GM13976 (cell line): ENCODE measurements around the gene RPS24.

Experiments
- DNase-seq: peaks from one replicate; pipeline ENCODE4 v3.0.0; 2012; ENCODE audit warnings: low spot score
- in situ Hi-C: fragments of 300-500 bp; cut with MboI; formaldehyde crosslinking; loops from one replicate; pipeline ENCODE4 v1.12.0; 2022; ENCODE audit warnings: low sequenced_read_pairs, mixed read lengths, inconsistent platforms; ENCODE audit not compliant: unreplicated experiment
- TF ChIP-seq, protein P1 (sequence below): IDR thresholded peaks from 2 replicates; pipeline ENCODE4 v1.5.1; 2012; ENCODE audit warnings: borderline replicate concordance, mild to moderate bottlenecking; ENCODE audit not compliant: insufficient read depth; ENCODE audit errors: extremely low read depth, missing control alignments, control extremely low read depth

Gene RPS24

GRCh38 chr10:78082636-78083035 is 49.0 kb downstream of the RPS24 start:
- in situ Hi-C loops = no loop called here
- TF ChIP-seq, protein P1, sequence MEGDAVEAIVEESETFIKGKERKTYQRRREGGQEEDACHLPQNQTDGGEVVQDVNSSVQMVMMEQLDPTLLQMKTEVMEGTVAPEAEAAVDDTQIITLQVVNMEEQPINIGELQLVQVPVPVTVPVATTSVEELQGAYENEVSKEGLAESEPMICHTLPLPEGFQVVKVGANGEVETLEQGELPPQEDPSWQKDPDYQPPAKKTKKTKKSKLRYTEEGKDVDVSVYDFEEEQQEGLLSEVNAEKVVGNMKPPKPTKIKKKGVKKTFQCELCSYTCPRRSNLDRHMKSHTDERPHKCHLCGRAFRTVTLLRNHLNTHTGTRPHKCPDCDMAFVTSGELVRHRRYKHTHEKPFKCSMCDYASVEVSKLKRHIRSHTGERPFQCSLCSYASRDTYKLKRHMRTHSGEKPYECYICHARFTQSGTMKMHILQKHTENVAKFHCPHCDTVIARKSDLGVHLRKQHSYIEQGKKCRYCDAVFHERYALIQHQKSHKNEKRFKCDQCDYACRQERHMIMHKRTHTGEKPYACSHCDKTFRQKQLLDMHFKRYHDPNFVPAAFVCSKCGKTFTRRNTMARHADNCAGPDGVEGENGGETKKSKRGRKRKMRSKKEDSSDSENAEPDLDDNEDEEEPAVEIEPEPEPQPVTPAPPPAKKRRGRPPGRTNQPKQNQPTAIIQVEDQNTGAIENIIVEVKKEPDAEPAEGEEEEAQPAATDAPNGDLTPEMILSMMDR = no peak
- no peak for DNase-seq
